NCI-H187 (cell line): ENCODE measurements around the gene MAP2K7.
"Not testable (repeated sequence)": the region's sequence is repeated elsewhere in the genome, so short reads cannot be mapped to it uniquely, and the experiment has no call there.

Source experiments
- DNase-seq, 2 experiments: peaks; one replicate each; lab custom pipeline; 2025; lab: John Stamatoyannopoulos, UW

Gene MAP2K7

GRCh38 chr19:7883796-7884570 lies 19.7 kb upstream of the MAP2K7 start:
- DNase-seq = no peak

GRCh38 chr19:7885818-7886217 lies 17.9 kb upstream of the MAP2K7 start:
- DNase-seq = no peak

GRCh38 chr19:7887408-7888144 lies 16.1 kb upstream of the MAP2K7 start:
- no peak for DNase-seq

GRCh38 chr19:7888145-7888825 lies 15.4 kb upstream of the MAP2K7 start, which contains the start of gene LRRC8E:
Gene LRRC8E (plus strand): TSS chr19:7888510. CDS start chr19:7895604, 7,094 bp downstream.
- DNase-seq = no peak

GRCh38 chr19:7888826-7889217 lies 14.9 kb upstream of the MAP2K7 start:
- DNase-seq = no peak

GRCh38 chr19:7893362-7894101 lies 10.1 kb upstream of the MAP2K7 start:
- not testable (repeated sequence) for DNase-seq

GRCh38 chr19:7894612-7895309 lies 8.9 kb upstream of the MAP2K7 start:
- DNase-seq = no peak

GRCh38 chr19:7895565-7895964 lies 8.1 kb upstream of the MAP2K7 start:
- no peak for DNase-seq

GRCh38 chr19:7897292-7897691 lies 6.4 kb upstream of the MAP2K7 start:
- DNase-seq = no peak

- DNase-seq = no peak
Observed at GRCh38 chr19:7898967-7899366, 4.7 kb upstream of the MAP2K7 start.

GRCh38 chr19:7899751-7900378 lies 3.8 kb upstream of the MAP2K7 start:
- DNase-seq = no peak

- no peak for DNase-seq
Observed at GRCh38 chr19:7900401-7900870, 3.2 kb upstream of the MAP2K7 start.

- no peak for DNase-seq
Observed at GRCh38 chr19:7900931-7901330, 2.7 kb upstream of the MAP2K7 start.

- DNase-seq = no peak
Observed at GRCh38 chr19:7901337-7901736, 2.3 kb upstream of the MAP2K7 start.

GRCh38 chr19:7902796-7903243 lies 857 bp upstream of the MAP2K7 start:
- DNase-seq = no peak

GRCh38 chr19:7904074-7905020 lies 670 bp downstream of the MAP2K7 start:
- no peak for DNase-seq

- DNase-seq = no peak
Observed at GRCh38 chr19:7905268-7905667, 1.6 kb downstream of the MAP2K7 start.

- DNase-seq = no peak
Observed at GRCh38 chr19:7905859-7906258, 2.2 kb downstream of the MAP2K7 start.

- DNase-seq = no peak
Observed at GRCh38 chr19:7907122-7907521, 3.4 kb downstream of the MAP2K7 start.

- DNase-seq = no peak
Observed at GRCh38 chr19:7907544-7907943, 3.9 kb downstream of the MAP2K7 start.
